Upper lobe of left lung (tissue), 4 donors: Measurements from ENCODE around the gene CR1.

Source experiments
- EP300 ChIP-seq, 4 donors: sonication (generic); formaldehyde crosslinking; IDR thresholded peaks; one replicate each; pipeline ENCODE4 v1.5.1; 2017; ENCODE audit warnings: antibody characterized with exemption in 4 of 4, control low read depth in 2 of 4
- POLR2A ChIP-seq, 4 donors: fragments of 450-650 bp; IDR thresholded peaks; one replicate each; pipeline ENCODE4 v1.5.1; 2016 to 2017; ENCODE audit warnings: antibody characterized with exemption in 4 of 4, mild to moderate bottlenecking in 2 of 4
- POLR2AphosphoS5 ChIP-seq, 2 donors: sonication (generic); formaldehyde crosslinking; IDR thresholded peaks; one replicate each; pipeline ENCODE4 v1.5.1; 2017; ENCODE audit warnings: antibody characterized with exemption in 2 of 2
- TF ChIP-seq, protein P1 (sequence below), 6 experiments: fragments of 450-650 bp in 4 of 6; fragments of 200-600 bp in 2 of 6; sonication (generic) in 2 of 6; IDR thresholded peaks; one replicate each; pipeline ENCODE4 v1.5.1; 2016 to 2019; ENCODE audit warnings: antibody characterized with exemption in 6 of 6

DNA sequence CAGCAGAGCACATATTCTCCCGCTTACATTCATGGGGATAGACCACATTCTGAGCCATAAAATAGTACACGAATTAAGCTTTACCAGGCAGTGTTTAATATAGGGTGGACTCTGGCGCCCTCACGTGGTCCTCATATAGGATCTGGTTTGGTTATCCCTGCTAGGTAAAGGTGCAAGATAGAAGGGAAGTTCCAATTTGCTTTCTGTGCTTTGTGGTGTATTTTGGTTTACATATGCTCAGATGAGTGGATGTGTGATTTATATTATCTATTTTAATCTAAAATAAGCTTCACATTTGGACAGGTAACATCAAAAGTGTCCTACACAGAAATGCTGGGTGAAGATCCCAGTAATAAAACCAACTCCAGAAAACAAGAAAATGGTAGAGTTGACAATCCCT is 3.6 kb downstream of the CR1 start:
- TF ChIP-seq, protein P1, sequence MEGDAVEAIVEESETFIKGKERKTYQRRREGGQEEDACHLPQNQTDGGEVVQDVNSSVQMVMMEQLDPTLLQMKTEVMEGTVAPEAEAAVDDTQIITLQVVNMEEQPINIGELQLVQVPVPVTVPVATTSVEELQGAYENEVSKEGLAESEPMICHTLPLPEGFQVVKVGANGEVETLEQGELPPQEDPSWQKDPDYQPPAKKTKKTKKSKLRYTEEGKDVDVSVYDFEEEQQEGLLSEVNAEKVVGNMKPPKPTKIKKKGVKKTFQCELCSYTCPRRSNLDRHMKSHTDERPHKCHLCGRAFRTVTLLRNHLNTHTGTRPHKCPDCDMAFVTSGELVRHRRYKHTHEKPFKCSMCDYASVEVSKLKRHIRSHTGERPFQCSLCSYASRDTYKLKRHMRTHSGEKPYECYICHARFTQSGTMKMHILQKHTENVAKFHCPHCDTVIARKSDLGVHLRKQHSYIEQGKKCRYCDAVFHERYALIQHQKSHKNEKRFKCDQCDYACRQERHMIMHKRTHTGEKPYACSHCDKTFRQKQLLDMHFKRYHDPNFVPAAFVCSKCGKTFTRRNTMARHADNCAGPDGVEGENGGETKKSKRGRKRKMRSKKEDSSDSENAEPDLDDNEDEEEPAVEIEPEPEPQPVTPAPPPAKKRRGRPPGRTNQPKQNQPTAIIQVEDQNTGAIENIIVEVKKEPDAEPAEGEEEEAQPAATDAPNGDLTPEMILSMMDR (IDR thresholded peaks at IDR 0.05): peak; percentile 45 to 78 (median 60)
- TF ChIP-seq POLR2AphosphoS5 (IDR thresholded peaks at IDR 0.05) (no peak), POLR2A (IDR thresholded peaks at IDR 0.05) (no peak), EP300 (IDR thresholded peaks at IDR 0.05) (no peak)
